ELF-1 (cell line): ENCODE results near the gene ZNF341.
"Not testable (repeated sequence)": the region's sequence is repeated elsewhere in the genome, so short reads cannot be mapped to it uniquely, and the experiment has no call there.

Experiments used
- DNase-seq: peaks from one replicate; pipeline ENCODE4 v3.0.0-alpha.2; 2016; ENCODE audit warnings: low read depth, low spot score

Gene ZNF341

GRCh38 chr20:33731693-33732165 lies at the start of gene ZNF341:
Gene ZNF341, plus strand, starts transcription at chr20:33731996. Its CDS starts 26 bp downstream, at chr20:33732022.
- peak; percentile 94 for DNase-seq

DNA sequence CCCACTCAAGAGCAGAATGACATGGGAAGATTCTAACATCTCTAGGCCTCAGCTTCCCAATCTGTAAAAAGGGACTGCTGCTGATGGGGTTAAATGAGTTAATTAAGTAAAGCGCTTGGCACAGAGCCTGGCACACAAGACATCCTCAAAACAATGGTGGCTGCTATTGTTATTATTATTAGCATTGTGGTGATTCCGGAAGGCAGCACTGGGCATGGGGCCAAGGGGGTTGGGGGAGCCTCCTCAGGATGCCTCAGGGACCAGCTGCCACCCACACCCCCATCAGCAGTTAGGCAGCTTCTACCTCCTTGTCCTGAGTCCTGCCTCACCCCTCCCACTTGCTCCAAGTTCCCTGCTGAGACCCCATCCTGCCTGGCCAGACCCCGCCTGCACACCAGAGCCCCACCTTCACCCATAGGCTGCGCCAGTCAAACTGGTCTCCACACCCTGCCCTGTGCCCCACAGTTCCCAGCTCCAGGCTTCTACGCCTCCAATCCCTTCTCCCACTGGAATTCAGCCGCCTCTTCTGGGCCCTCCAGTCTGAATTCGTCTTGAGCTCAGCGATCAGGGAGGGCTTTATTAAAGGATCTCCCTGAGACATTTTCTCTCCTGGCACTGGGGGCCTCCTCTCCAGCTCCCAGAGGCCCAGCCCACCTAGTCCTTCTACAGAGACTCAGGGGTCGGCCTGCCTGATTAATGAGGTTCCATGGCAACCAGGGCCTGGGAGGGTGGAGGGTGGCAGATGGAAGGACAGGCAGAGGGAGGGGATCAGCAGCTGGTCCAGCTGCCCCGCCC lies 47.1 kb upstream of the ZNF341 start:
- peak; percentile 34 for DNase-seq

DNA sequence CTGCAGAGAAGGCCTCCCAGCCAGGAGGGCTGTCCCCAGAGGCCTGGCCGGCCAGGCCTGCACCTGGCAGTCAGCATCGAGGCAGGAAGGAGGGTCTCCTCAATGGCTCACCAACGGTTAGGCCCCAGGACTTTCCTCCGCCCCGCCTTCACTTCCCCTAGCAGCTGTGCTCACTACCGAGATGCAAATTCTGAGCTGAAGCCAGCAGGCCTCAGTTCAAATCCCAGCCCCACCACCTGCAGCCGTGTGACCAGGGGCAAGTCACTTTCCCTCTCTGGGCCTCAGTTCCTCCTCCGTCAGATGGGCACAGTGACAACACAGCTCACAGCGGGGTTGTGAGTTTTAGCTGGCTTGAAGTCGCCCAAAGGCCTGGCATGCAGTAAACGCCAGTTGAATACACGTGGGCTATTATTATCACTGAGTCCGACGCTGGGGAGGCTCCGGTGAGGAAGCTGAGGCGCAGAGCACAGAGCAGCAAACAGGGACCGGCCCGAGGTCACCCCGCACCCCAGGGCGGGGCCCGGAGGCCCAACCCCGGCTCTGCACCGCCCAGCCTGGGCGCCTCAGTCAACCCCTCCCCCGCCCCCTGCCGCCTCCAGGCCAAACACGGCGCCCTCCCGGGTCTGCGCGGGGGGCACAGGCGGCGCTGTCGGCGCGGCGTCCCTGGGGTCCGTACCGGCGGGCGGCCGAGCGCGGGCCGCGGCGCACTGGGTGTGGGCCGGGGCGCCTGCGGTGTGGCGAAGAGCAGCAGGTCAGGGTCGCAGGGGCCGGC lies 46.3 kb upstream of the ZNF341 start:
- DNase-seq = peak; percentile 64

DNA sequence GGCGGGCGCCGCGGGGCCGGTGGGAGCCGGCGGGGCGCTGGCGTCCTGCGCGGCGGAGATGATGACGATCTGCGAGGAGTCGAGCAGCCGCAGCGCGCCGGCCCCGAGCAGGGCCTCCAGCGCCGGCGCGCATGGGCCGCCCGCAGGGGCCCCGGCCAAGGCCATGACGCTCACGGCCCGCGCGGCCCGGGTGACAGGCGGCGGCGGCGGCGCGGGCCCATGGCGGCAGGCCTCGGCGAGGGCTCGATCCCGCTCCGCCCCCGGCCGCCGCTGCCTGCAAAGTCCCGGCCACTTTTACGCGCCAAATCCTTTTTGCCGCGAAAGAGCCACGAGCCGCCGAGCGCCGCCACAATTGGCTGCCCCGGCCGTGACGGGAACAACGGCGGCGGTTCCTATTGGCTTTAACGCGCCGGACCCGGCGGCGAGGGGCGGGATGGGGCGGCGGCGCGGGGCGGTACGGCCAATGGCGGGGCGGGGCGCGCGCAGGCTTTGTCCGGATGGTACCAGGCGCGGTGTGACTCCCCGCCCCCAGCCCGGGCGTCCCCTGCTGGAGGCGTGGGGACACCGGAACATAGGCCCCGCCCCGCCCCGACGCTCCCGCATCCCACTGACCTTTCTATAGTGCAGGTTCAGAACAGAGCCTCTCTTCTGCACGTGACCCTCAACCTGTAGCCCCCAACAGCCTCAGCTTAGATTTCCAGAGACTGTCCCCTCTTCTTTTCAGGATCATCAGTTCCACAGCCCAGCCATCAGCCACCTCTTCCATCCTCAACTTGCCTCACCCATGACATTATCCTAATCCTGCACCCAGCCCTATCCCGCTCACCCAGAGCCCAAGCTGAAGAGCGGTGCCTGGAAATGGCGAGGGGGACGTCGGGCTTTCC lies 45.5 kb upstream of the ZNF341 start, which contains the start of gene E2F1:
Gene E2F1, minus strand, starts transcription at position 286 of the 884 bp plus-strand sequence. Its CDS starts 121 bp downstream, at position 165.
- peak; percentile 95 for DNase-seq

DNA sequence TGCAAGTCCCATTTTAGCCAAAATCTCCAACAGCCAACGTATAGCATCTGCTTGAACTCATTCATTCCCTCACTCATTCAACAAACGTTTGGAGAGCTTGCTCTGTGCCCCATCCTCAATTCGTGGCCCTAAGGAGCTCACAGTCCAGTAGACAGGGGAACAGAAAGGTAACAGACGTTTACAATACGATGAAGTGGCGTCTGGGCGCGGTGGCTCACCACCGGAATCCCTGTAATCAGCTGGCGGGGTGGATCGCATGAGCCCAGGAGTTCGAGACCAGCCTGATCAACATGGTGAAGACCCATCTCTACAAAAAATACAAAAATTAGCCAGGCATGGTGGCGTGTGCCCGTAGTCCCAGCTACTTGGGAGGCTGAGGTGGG lies 44.8 kb upstream of the ZNF341 start:
- no peak for DNase-seq

DNA sequence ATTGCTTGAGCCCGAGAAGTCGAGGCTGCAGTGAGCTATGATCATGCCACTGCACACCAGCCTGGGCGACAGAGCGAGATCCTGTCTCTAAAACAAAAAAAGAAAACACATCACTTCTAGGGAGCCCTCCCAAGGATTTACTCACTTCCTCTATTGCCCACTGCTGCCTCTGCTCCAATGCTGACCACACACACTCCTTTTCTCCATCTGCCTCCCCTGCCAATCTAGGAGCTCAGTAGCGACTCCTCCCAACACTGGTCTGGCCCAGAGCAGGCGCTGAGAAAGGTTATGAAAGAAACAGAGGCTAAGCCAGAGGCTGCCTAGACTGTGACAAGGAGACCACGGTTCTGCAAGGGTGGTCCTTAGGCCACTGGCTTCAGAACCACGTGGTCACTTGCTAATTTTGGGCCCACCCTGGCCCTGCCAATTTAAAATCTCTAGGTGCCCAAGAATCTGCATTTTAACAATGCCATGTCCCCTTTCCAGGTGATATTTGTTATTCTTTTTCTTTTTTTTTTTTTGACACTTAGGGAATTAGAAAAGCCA lies 44.4 kb upstream of the ZNF341 start:
- no peak for DNase-seq

DNA sequence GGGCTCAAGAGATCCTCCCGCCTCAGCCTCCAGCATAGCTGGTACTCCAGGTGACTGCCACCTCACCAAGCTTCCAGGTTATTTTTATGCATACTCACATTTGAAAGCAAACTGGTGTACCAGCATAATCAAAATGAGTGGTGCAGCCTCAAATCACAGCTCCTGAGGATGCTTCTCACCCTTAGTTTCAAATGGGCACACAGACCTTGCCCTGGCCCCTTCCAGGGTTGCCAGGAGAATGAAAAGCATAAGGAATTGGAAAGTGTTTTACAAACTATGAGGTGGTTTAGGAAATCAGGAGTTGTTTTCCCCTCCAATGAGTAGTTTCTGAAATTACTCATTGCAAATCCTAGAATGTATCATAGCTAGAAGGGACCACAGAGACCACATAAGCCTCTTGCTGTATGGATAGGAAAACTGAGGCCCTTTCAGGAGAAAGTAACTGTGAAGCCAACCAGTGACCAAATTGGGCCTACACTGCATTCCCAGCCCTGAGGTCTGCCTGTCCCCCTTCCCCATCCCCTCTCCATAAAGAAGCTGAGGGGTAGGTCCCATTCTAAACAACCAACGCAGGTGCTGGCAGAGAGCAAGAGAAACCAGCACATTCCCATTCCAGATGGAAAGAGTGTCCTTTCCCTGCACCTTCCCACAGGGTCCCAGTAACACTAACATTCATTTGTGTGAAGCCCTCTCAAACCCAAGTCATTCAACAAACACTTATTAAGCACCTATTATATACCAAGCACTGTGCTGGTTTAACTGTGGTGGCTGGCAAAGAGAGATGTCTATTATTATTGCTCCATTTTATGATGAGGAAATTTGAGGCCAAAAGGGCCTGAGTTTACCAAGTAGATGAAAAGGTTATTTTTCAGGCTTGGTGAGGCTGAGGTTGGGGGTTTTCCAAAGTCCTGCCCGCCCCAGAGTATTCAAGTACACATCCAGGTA lies 43.5 kb upstream of the ZNF341 start:
- no peak for DNase-seq

DNA sequence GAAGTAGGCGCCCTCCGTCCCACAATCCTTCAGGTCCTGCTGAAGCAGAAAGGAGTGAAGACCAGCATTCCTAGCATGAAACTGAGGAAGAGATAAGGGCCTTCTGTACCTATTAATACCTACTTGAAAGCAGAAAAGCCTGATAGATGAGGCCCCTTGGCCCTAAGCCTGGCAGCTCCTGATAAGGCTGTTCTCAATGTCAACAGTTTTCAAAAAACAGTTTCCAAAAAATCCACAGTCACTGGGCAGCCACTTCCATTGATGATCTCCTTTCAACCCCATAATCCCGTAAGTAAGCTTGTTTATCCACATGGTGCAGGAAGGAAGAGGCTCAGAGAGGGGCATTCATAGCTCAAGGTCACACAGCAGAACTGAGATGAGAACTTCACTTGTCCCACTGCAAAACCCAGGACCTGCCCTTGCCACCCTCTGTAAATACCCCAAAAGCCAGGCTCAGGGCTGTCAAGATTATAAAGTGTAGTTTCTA lies 42.8 kb upstream of the ZNF341 start:
- no peak for DNase-seq

GRCh38 chr20:33689493-33689892 lies 42.3 kb upstream of the ZNF341 start:
- no peak for DNase-seq

GRCh38 chr20:33689973-33690372 lies 41.8 kb upstream of the ZNF341 start:
- DNase-seq = peak; percentile 35

- no peak for DNase-seq
Measured at GRCh38 chr20:33693289-33693688, 38.5 kb upstream of the ZNF341 start.

GRCh38 chr20:33693741-33694638 lies 37.8 kb upstream of the ZNF341 start:
- peak; percentile 71 for DNase-seq

DNA sequence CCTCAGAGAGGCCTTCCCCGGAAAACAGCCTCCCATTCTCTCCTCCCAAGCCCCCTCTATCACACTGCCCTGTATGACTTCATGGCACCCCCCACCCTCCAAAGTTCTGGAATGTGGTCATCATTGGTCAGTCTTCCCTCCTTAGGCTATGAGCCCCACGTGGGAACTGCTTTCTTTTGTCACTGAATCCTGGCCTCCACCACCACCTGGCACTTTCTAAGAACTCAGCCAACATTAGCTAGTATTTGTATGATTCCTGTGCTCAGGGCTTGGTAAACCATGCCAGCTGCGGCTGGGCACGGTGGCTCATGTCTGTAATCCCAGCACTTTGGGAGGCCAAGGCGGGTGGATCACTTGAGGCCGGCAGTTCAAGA lies 37.2 kb upstream of the ZNF341 start:
- DNase-seq = no peak

- no peak for DNase-seq
Measured at GRCh38 chr20:33696448-33696847, 35.3 kb upstream of the ZNF341 start.

DNA sequence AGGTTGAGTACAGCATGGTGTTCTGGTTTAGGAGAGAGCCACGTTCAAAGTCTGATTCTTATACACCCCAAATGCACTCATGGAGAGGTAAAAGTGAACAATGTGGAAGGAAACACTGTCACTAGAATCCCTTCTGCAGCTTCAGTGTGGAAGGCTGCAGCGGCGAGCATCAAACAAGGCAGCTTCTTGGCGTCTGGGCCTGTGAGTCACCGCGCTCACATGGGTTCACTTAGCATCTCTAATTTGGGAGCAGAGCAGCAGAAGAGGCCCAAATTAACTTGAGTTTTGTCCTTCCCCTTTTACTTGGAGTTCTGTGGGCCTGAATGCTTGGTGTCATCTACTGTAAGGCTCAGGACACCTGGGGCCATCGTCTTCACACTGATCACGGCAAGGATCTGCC lies 34.7 kb upstream of the ZNF341 start:
- no peak for DNase-seq

- DNase-seq = not testable (repeated sequence)
Measured at GRCh38 chr20:33698966-33699365, 32.8 kb upstream of the ZNF341 start.

DNA sequence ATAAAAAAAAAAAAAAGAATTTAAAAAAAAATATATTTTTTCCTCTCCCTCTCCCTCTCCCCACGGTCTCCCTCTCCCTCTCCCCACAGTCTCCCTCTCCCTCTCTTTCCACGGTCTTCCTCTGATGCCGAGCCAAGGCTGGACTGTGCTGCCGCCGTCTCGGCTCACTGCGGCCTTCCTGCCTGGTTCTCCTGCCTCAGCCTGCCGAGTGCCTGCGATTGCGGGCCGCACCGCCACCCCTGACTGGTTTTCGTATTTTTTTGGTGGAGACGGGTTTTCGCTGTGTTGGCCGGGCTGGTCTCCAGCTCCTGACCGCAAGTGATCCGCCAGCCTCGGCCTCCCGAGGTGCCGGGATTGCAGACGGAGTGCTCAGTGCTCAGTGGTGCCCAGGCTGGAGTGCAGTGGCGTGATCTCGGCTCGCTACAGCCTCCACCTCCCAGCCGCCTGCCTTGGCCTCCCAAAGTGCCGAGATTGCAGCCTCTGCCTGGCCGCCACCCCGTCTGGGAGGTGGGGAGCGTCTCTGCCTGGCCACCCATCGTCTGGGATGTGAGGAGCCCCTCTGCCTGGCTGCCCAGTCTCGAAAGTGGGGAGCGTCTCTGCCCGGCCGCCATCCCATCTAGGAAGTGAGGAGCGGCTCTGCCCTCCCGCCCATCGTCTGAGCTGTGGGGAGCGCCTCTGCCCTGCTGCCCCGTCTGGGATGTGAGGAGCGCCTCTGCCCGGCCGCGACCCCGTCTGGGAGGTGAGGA lies 30.9 kb upstream of the ZNF341 start:
- not testable (repeated sequence) for DNase-seq
